ENCODE measurements around the gene POLE. TPM values are rescaled to one million over a fixed set of nuclear protein-coding genes. Genes with fewer than 3 reads are reported as not detected.

Gene POLE
- total RNA-seq, 1 donor from 2014 or later: 10.5 TPM

GRCh38 chr12:132633398-132633797, 53.7 kb downstream of the POLE start:
- no peak overlapping the region for H3K4me3 ChIP-seq (ENCODE audit: low read depth, low read length)
- H3K36me3 ChIP-seq (ENCODE audit: control insufficient read depth, insufficient read depth, low read length): peaks cover 10% of the 10 kb centered on the region
- no peak for DNase-seq (ENCODE audit: low read depth)
- no peak for FAIRE-seq
- H3K27me3 ChIP-seq (ENCODE audit: control insufficient read depth, insufficient read depth, low read length): no peaks in the 10 kb centered on the region
- TF ChIP-seq CTCF (IDR thresholded peaks at IDR 0.05; ENCODE audit: insufficient read depth, low read length, severe bottlenecking): no peak

- no peaks in the 10 kb centered on the region for H3K27me3 ChIP-seq (ENCODE audit: control insufficient read depth, insufficient read depth, low read length)
- FAIRE-seq: no peak
- H3K36me3 ChIP-seq (ENCODE audit: control insufficient read depth, insufficient read depth, low read length): peaks cover 7% of the 10 kb centered on the region
- no peak for TF ChIP-seq CTCF (IDR thresholded peaks at IDR 0.05; ENCODE audit: insufficient read depth, low read length, severe bottlenecking)
- H3K4me3 ChIP-seq (ENCODE audit: low read depth, low read length): no peak overlapping the region
- DNase-seq (ENCODE audit: low read depth): no peak
Observed at GRCh38 chr12:132632521-132633228, 54.5 kb downstream of the POLE start.

- no peak for FAIRE-seq
- peaks cover 3% of the 10 kb centered on the region for H3K36me3 ChIP-seq (ENCODE audit: control insufficient read depth, insufficient read depth, low read length)
- no peaks in the 10 kb centered on the region for H3K27me3 ChIP-seq (ENCODE audit: control insufficient read depth, insufficient read depth, low read length)
- no peak for DNase-seq (ENCODE audit: low read depth)
- no peak overlapping the region for H3K4me3 ChIP-seq (ENCODE audit: low read depth, low read length)
- no peak for TF ChIP-seq CTCF (IDR thresholded peaks at IDR 0.05; ENCODE audit: insufficient read depth, low read length, severe bottlenecking)
Observed at GRCh38 chr12:132631666-132632065, 55.5 kb downstream of the POLE start.

GRCh38 chr12:132630672-132631071, 56.5 kb downstream of the POLE start:
- FAIRE-seq: no peak
- H3K36me3 ChIP-seq (ENCODE audit: control insufficient read depth, insufficient read depth, low read length): peaks cover 3% of the 10 kb centered on the region

GRCh38 chr12:132629330-132629729, 57.8 kb downstream of the POLE start:
- Histone ChIP-seq H3K36me3 (ENCODE audit: control insufficient read depth, insufficient read depth, low read length) (peaks cover 3% of the 10 kb centered on the region), H3K4me3 (ENCODE audit: low read depth, low read length) (no peak overlapping the region), H3K27me3 (ENCODE audit: control insufficient read depth, insufficient read depth, low read length) (no peaks in the 10 kb centered on the region)
- no peak for DNase-seq (ENCODE audit: low read depth)
- no peak for TF ChIP-seq CTCF (IDR thresholded peaks at IDR 0.05; ENCODE audit: insufficient read depth, low read length, severe bottlenecking)
- no peak for FAIRE-seq

More at GRCh38 chr12:132630672-132631071, 56.5 kb downstream of the POLE start:
- TF ChIP-seq CTCF (IDR thresholded peaks at IDR 0.05; ENCODE audit: insufficient read depth, low read length, severe bottlenecking): no peak
- DNase-seq (ENCODE audit: low read depth): no peak
- Histone ChIP-seq H3K4me3 (ENCODE audit: low read depth, low read length) (no peak overlapping the region), H3K27me3 (ENCODE audit: control insufficient read depth, insufficient read depth, low read length) (no peaks in the 10 kb centered on the region)

Measured in bronchial epithelial cell (primary cell).